Endothelial cell of umbilical vein (primary cell): ENCODE results near the gene SUMO4. TPM values are rescaled to one million over a fixed set of nuclear protein-coding genes. Genes with fewer than 3 reads are reported as not detected.

Experiments used
- BruUV-seq: library from RNA; stranded (reverse); fragments of 400-500 nt; replicated peaks from 2 replicates; lab custom pipeline; 2021; lab: Mats Ljungman, UMichigan
- CTCF ChIA-PET: fragments of 300-600, 350-600 bp; sonication (Branson Sonifier 250); formaldehyde crosslinking; loops from one replicate; lab custom pipeline; 2021; ENCODE audit warnings: antibody characterized with exemption, inconsistent platforms; lab: Charles Lee
- POLR2A ChIA-PET: fragments of 300-600, 350-600 bp; sonication (Branson Sonifier 250); formaldehyde crosslinking; loops from one replicate; lab custom pipeline; 2021; ENCODE audit warnings: antibody characterized with exemption, inconsistent platforms; lab: Charles Lee
- DNase-seq: peaks from one replicate; pipeline ENCODE4 v3.0.0-alpha.2; 2011; ENCODE audit warnings: low read depth, low spot score
- FAIRE-seq: peaks from 2 replicates; lab custom pipeline; 2011; peaks lifted over from hg19 to GRCh38; lab: Jason Lieb, UNC
- H2AFZ ChIP-seq: 2 replicates; pipeline ENCODE4 v1.6.0; 2012; ENCODE audit warnings: low read depth, low read length, control low read depth, inconsistent platforms
- H3K27ac ChIP-seq: 2 replicates; pipeline ENCODE4 v1.5.1; 2011; ENCODE audit warnings: low read depth, mild to moderate bottlenecking, control low read depth, low read length, moderate library complexity; ENCODE audit not compliant: insufficient read depth
- H3K27me3 ChIP-seq, 2 experiments: 2 replicates each; pipeline versions ENCODE4 v1.6.0 to v1.6.1; 2011; ENCODE audit warnings: low read length in 2 of 2, mixed read lengths in 1 of 2; ENCODE audit not compliant: control insufficient read depth in 2 of 2, insufficient read depth in 2 of 2
- H3K36me3 ChIP-seq, 2 experiments: 2 replicates in 1 of 2; 3 replicates in 1 of 2; pipeline ENCODE4 v1.5.1; 2011; ENCODE audit warnings: low read length in 2 of 2, mild to moderate bottlenecking in 1 of 2, moderate library complexity in 1 of 2; ENCODE audit not compliant: control insufficient read depth in 2 of 2, insufficient read depth in 2 of 2; ENCODE audit errors: extremely low read depth in 1 of 2
- H3K4me1 ChIP-seq: 3 replicates; pipeline ENCODE4 v1.5.1; 2011; ENCODE audit warnings: mild to moderate bottlenecking, low read length; ENCODE audit not compliant: control insufficient read depth, insufficient read depth; ENCODE audit errors: extremely low read depth
- H3K4me2 ChIP-seq: 2 replicates; pipeline ENCODE4 v1.6.1; 2011; ENCODE audit warnings: low read length, control low read depth, mixed read lengths; ENCODE audit not compliant: insufficient read depth
- H3K4me3 ChIP-seq, 3 experiments: fragments of 200-600 bp in 1 of 3; sonication (generic), shearing (Covaris generic) in 1 of 3; replicated peaks in 1 of 3; 2 replicates each; pipeline ENCODE4 v1.5.1; 2011 to 2016; ENCODE audit warnings: control low read depth in 3 of 3, low read length in 3 of 3, mild to moderate bottlenecking in 2 of 3, inconsistent platforms in 1 of 3, low read depth in 1 of 3, moderate library complexity in 1 of 3; ENCODE audit not compliant: insufficient read depth in 1 of 3
- H3K79me2 ChIP-seq: 2 replicates; pipeline ENCODE4 v1.6.0; 2012; ENCODE audit warnings: low read length, inconsistent platforms; ENCODE audit not compliant: control insufficient read depth, insufficient read depth
- H3K9ac ChIP-seq: replicated peaks from 2 replicates; pipeline ENCODE3; 2011; ENCODE audit warnings: low read length, control low read depth; ENCODE audit not compliant: insufficient read depth; ENCODE audit errors: extremely low read depth
- H3K9me1 ChIP-seq: replicated peaks from 3 replicates; pipeline ENCODE4 v1.6.0; 2011; ENCODE audit warnings: mild to moderate bottlenecking, low read length; ENCODE audit not compliant: control insufficient read depth, insufficient read depth; ENCODE audit errors: extremely low read depth
- H3K9me3 ChIP-seq: replicated peaks from 2 replicates; pipeline ENCODE4 v1.5.1; 2012; ENCODE audit warnings: low read length, inconsistent platforms; ENCODE audit not compliant: control insufficient read depth, insufficient read depth
- H4K20me1 ChIP-seq: replicated peaks from 2 replicates; pipeline ENCODE3; 2011; ENCODE audit warnings: mild to moderate bottlenecking, low read length; ENCODE audit not compliant: control insufficient read depth, insufficient read depth; ENCODE audit errors: extremely low read depth
- EZH2 ChIP-seq: IDR thresholded peaks from 2 replicates; pipeline ENCODE4 v1.6.1; 2012; ENCODE audit warnings: borderline replicate concordance, low read depth, mild to moderate bottlenecking, moderate library complexity, low read length, inconsistent platforms; ENCODE audit not compliant: severe bottlenecking
- FOS ChIP-seq: IDR thresholded peaks from 2 replicates; pipeline ENCODE4 v1.6.1; 2011; ENCODE audit warnings: mild to moderate bottlenecking, low read length, moderate library complexity, borderline replicate concordance; ENCODE audit not compliant: insufficient read depth
- GATA2 ChIP-seq: IDR thresholded peaks from 2 replicates; pipeline ENCODE4 v1.7.0; 2011; ENCODE audit warnings: low read depth, mild to moderate bottlenecking, moderate library complexity, mixed read lengths, low read length; ENCODE audit not compliant: insufficient read length, insufficient read depth
- JUN ChIP-seq: IDR thresholded peaks from 2 replicates; pipeline ENCODE4 v1.6.1; 2011; ENCODE audit warnings: borderline replicate concordance, low read depth; ENCODE audit not compliant: insufficient read length, insufficient read depth
- MYC ChIP-seq: IDR thresholded peaks from one replicate; pipeline ENCODE4 v1.6.1; 2011; ENCODE audit warnings: mild to moderate bottlenecking, low read depth, low read length
- POLR2A ChIP-seq: IDR thresholded peaks from 2 replicates; pipeline ENCODE4 v1.6.1; 2012; ENCODE audit warnings: low read depth, mild to moderate bottlenecking, control low read depth, low read length
- POLR2AphosphoS5 ChIP-seq: IDR thresholded peaks from 2 replicates; pipeline ENCODE4 v1.6.1; 2012; ENCODE audit warnings: low read depth, mild to moderate bottlenecking, control low read depth, low read length, moderate library complexity; ENCODE audit not compliant: insufficient read depth
- dilution Hi-C: fragments of 300-500 bp; cut with MboI; formaldehyde crosslinking; loops from one replicate; pipeline ENCODE4 v1.15.0; 2019; ENCODE audit warnings: low sequenced_read_pairs; ENCODE audit not compliant: extremely low pct_ligation_motif_present
- intact Hi-C: fragments of 100-400 bp; cut with micrococcal nuclease; formaldehyde crosslinking; loops from one replicate; pipeline ENCODE4 v1.10.0; 2022
- polyA plus RNA-seq, 4 experiments: library from polyadenylated mRNA; depleted of rRNA in 3 of 4; stranded (reverse) in 3 of 4; unstranded in 1 of 4; fragments of >200 nt; gene quantifications; 2 replicates each; pipeline versions ENCODE4 v1.2.1 to v1.2.3, GENCODE V29; 2011 to 2012; ENCODE audit warnings: missing spikeins in 1 of 4
- total RNA-seq: library from RNA; stranded (reverse); gene quantifications from 2 replicates; pipeline ENCODE4 v1.2.3, GENCODE V29; 2021
- TF ChIP-seq, protein P1 (sequence below), 2 donors: IDR thresholded peaks; 1 replicate in 1 of 2; 2 replicates in 1 of 2; pipeline ENCODE4 v1.5.1; 2011; ENCODE audit warnings: low read length in 2 of 2, mild to moderate bottlenecking in 2 of 2, moderate library complexity in 2 of 2, control low read depth in 1 of 2, inconsistent platforms in 1 of 2, low read depth in 1 of 2; ENCODE audit not compliant: insufficient read depth in 1 of 2; ENCODE audit errors: extremely low read depth in 1 of 2
- TF ChIP-seq, protein P2 (sequence below): IDR thresholded peaks from 2 replicates; pipeline ENCODE4 v1.6.1; 2011; ENCODE audit not compliant: insufficient read depth, insufficient read length

SUMO4 gene
- total and polyA plus RNA-seq, 2 donors (not counting 3 experiments of a cell fraction or from before 2014, with no cell fraction given) = 0.10 to 2.6 TPM

GRCh38 chr6:149365197-149365596, 34.9 kb upstream of the SUMO4 start:
- Histone ChIP-seq H3K4me1 (no peaks in the 10 kb centered on the region), H3K9me3 (no peaks in the 10 kb centered on the region), H3K36me3 (no peaks in the 10 kb centered on the region), H3K27ac (no peak overlapping the region), H3K4me2 (no peak overlapping the region), H4K20me1 (peaks cover 5% of the 10 kb centered on the region), H2AFZ (no peak overlapping the region), H3K79me2 (peaks cover 83% of the 10 kb centered on the region), H3K9me1 (peaks cover 3% of the 10 kb centered on the region), H3K4me3 (no peak overlapping the region), H3K27me3 (no peaks in the 10 kb centered on the region), H3K9ac (no peak overlapping the region)
- dilution Hi-C loops = no loop called here
- no TSS peak for BruUV-seq
- POLR2A ChIA-PET = no interaction called here
- DNase-seq (no peak), FAIRE-seq (no peak)
- intact Hi-C loops = no loop called here
- CTCF ChIA-PET = no interaction called here
- TF ChIP-seq POLR2AphosphoS5 = no peak
- TF ChIP-seq POLR2A = no peak
- TF ChIP-seq, protein P1, sequence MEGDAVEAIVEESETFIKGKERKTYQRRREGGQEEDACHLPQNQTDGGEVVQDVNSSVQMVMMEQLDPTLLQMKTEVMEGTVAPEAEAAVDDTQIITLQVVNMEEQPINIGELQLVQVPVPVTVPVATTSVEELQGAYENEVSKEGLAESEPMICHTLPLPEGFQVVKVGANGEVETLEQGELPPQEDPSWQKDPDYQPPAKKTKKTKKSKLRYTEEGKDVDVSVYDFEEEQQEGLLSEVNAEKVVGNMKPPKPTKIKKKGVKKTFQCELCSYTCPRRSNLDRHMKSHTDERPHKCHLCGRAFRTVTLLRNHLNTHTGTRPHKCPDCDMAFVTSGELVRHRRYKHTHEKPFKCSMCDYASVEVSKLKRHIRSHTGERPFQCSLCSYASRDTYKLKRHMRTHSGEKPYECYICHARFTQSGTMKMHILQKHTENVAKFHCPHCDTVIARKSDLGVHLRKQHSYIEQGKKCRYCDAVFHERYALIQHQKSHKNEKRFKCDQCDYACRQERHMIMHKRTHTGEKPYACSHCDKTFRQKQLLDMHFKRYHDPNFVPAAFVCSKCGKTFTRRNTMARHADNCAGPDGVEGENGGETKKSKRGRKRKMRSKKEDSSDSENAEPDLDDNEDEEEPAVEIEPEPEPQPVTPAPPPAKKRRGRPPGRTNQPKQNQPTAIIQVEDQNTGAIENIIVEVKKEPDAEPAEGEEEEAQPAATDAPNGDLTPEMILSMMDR (IDR thresholded peaks at IDR 0.05; ENCODE audit: extremely low read depth in 1 of 2, insufficient read depth in 1 of 2, low read depth in 1 of 2, low read length in 2 of 2) = no peak
- TF ChIP-seq GATA2 = no peak
- TF ChIP-seq, protein P2, sequence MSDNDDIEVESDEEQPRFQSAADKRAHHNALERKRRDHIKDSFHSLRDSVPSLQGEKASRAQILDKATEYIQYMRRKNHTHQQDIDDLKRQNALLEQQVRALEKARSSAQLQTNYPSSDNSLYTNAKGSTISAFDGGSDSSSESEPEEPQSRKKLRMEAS = no peak
- no peak for TF ChIP-seq JUN
- no peak for TF ChIP-seq FOS
- TF ChIP-seq EZH2 = no peak
- TF ChIP-seq MYC = no peak
